ENCODE measurements around the gene LMX1B.
"Not testable (repeated sequence)": the region's sequence is repeated elsewhere in the genome, so short reads cannot be mapped to it uniquely, and the experiment has no call there.

LMX1B gene

DNA sequence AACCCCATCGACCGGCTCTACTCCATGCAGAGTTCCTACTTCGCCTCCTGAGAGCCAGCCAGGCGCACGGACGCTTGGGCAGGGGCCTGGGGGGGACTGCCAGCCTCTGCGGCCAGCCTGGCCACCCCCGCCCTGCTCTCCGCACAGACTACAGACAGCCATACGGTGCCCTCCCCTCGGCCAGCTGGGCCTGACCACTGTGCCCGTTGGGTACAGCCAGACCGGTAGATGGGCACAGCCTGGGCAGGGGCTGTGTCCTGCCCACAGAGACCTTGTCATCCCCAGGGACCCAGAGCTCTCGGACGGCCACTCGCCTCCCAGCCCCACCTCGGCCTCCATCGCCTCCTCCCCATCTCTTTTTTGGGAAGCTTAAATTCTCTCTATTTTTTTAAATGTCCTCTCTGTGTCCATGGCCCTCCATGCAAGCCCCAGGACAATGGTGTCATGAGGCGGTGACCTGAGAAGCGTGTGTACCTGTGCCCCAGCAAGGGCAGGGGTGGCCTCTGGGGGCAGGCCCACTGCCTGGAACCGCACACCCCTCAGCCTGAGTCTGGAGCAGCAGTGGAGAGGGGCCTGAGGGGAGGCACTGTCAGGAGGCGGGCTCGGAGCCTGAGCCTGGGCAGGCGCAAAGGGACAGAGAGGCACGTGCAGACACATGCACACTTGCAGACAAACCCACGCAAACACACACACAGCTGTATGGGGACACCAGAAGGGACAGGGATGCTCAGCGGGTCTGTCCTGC is 82.8 kb downstream of the LMX1B start:
- DNase-seq (ENCODE audit: low read depth): no peak

- no peak for DNase-seq (ENCODE audit: low read depth)
Measured at GRCh38 chr9:126697330-126697729, 83.6 kb downstream of the LMX1B start.

DNA sequence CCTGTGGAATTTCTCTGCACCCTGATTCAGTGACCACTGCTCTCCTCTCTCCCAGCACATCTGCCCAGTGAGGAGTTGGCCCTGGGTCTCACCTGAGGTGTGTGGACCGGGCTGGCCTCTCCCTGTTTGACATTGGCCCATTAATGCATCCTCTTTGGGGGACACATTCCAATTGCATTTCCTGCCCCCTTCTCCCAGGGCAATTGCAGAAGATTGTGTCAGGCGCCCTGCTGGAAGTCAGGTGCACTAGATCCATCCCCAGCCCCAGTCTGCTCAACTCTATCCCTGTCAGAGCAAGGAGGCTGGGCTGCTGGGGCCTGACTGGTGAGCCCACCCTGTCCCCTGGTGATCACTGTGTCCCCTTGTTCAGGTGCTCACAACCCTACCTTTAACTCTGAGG is 84.5 kb downstream of the LMX1B start:
- no peak for DNase-seq (ENCODE audit: low read depth)

DNA sequence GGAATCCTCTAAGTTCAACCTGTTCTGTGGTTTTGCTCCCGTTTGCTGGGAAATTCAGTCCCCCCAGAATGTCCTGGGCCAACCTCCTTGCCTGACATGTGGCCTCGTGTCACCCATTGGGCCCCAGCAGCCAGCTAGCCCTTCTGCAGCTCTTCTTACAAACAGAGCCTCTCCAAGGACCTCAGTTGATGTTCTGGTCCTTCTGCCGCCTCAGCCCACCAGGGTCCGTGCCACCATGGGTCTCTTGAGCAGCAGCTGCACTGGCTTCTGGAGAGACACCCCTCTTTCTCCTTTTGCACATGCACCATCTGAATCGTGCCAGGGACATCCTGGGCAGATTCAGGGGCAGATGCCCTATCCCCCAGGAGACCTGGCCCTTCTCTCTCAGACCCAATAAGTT is 85.0 kb downstream of the LMX1B start:
- no peak for DNase-seq (ENCODE audit: low read depth)

DNA sequence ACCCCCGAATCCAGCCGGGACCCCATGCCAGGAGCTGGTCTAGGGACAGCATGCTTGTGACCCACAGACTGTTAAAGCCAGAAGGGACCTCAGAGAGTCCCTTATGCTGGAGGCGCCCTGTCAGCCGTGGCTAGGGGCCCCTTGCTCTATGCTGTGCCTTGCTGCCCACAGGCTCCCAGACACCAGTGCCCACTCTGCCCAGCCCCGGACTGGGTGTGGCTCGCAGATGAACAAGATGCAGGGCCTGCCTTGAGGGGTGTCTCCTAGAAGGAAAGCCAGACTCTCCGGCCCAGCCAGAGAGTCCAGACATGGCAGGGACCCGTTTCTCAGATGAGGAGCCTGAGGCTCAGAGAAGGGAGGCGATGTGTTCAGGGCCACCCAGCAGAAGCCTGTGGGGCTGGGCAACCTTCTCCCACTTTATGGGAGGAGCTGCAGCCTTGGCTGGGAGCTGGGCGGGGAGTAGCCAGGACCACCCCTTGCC is 85.7 kb downstream of the LMX1B start:
- no peak for DNase-seq (ENCODE audit: low read depth)

- DNase-seq (ENCODE audit: low read depth): no peak
Measured at GRCh38 chr9:126700296-126700695, 86.6 kb downstream of the LMX1B start.

- no peak for DNase-seq (ENCODE audit: low read depth)
Measured at GRCh38 chr9:126700903-126701812, 87.4 kb downstream of the LMX1B start.

- no peak for DNase-seq (ENCODE audit: low read depth)
Measured at GRCh38 chr9:126701813-126702140, 88.0 kb downstream of the LMX1B start.

DNA sequence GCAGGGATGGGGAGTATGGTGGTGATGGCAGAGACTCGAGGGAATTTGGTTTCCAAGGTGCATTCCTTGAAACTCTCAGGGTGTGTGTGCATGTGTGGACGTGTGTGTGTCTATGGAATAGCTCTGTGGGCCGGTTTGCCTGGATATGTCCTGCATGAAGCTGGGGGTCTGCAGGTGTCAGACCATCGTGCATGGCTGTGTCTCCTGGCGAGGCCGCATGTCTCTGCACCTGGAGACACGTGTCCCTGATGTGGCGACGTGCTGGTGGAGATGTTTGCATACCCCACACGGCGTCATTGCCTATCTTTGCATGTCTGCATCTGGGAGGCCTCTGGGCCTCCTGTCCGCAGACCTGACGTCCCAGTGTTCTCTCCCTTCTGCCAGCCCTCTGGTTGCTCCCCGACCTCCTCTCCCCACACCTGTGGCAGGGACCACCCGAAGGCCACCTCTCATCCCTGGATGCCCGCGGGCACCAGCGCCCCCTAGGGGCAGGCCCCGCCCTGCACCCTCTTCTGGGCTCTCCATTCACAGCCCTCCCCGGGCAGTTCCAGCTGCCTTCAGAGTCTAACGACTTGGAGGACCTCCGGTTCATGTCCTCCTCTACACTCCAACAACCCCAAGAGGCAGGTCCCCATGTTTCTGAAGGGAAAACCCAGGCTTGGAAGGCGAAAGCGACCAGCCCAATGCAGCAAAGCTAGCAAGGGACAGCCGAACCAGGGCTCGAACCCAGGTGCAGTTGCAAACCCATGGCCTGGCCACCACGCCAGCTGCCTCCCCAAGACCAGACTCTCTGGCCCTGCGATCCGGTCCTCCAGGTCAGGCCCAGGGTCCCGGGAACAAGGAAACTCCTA is 88.6 kb downstream of the LMX1B start:
- no peak for DNase-seq (ENCODE audit: low read depth)

- DNase-seq (ENCODE audit: low read depth): no peak
Measured at GRCh38 chr9:126703002-126703865, 89.5 kb downstream of the LMX1B start.

- no peak for DNase-seq (ENCODE audit: low read depth)
Measured at GRCh38 chr9:126703866-126704156, 90.1 kb downstream of the LMX1B start.

GRCh38 chr9:126704157-126704891 is 90.6 kb downstream of the LMX1B start:
- DNase-seq (ENCODE audit: low read depth): no peak

GRCh38 chr9:126704892-126705766 is 91.4 kb downstream of the LMX1B start:
- peak; percentile 24 for DNase-seq (ENCODE audit: low read depth)

DNA sequence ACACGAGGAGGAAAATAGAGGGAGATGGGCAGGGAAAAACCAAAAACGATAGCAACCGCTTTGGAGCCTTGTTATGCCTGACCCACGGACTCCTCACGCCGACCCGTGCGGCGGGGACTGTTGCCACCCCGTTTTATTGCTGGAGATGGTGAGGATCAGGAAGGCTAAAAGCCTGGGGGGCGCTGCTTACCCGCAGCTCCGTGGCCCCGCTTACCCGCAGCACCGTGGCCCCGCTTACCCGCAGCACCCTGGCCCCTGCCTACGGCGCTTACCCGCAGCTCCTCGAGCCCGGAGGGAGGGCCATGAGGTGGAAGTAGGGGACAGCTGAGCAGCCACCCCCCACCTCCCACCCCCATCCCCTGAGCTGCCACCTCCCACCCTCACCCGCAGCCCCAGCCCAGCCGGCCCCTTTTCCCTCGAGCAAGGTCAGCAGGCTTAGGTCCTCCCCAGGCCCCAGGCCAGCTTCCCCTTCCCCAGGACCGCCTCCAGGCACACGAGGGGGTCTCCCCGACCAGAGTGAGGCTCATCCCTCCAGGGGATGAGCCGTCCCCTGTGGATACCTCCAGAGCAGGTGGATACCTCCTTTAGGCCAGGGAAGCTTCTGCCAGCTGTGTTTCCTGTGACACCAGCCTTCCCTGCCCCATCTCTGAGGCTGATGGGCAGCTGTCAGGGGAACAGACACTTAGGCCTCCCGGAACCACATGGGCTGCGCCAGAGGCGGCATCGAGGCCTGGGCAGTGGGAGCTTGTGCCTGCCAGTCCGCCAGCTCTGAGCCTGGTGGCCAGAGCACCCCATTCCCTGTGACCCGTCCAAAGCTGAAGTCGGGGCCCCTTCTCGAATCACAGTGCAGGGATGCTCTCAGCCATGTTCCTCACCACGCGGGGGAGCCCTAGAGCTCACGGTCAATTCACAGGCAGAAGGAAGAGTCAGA is 92.3 kb downstream of the LMX1B start:
- DNase-seq (ENCODE audit: low read depth): no peak

- no peak for DNase-seq (ENCODE audit: low read depth)
Measured at GRCh38 chr9:126706698-126707053, 92.9 kb downstream of the LMX1B start.

- no peak for DNase-seq (ENCODE audit: low read depth)
Measured at GRCh38 chr9:126707083-126707482, 93.4 kb downstream of the LMX1B start.

GRCh38 chr9:126707712-126708111 is 94.0 kb downstream of the LMX1B start:
- DNase-seq (ENCODE audit: low read depth): not testable (repeated sequence)

DNA sequence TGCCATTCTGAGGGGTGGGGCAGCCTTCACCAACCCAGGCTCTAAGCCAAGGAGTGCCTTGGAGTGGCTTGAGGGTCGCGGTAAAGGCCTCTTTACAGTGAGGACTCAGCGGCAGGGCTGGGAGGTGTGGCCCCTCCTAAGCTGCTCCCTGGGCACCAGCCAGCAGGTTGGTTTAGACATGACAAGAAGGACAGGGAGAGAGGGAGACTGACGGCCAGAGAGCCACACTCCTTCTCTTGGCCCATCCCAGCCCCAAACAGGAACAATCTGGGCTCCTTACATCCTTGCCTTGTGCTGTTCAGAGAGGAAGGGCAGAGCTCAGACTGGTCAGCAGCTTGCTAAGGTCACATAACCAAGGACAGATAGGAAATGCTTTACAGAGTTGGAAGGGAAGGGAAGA is 94.5 kb downstream of the LMX1B start:
- no peak for DNase-seq (ENCODE audit: low read depth)

DNA sequence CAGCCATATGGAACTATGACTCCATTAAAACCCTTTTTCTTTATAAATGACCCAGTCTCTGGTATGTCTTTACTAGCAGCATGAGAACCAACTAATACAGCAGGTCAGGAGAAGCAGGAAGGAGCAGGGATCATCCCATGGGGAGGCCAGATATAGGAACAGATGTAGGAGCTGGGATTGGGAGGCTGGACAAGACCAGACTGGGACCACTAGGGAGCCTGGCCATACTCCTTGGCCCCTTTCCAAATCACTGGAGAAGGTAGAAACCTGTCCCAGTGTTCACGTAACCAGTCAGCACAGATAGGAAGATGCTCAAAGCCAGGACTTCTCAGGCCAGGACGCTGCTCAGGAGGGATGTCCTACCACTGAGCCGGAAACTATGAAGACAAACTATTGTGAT is 95.5 kb downstream of the LMX1B start:
- no peak for DNase-seq (ENCODE audit: low read depth)

Measured in fibroblast of gingiva (primary cell).